H1 (cell line): Measurements from ENCODE around the gene SMIM20. TPM values are rescaled to one million over a fixed set of nuclear protein-coding genes. Genes with fewer than 3 reads are reported as not detected.
A peak's percentile ranks its signal among the peaks of the same experiment; 100 is the strongest.

Experiments
- CTCF ChIA-PET: fragments of 300-600 bp; sonication (Branson Sonifier 250); formaldehyde crosslinking; loops from one replicate; lab custom pipeline; 2021; ENCODE audit not compliant: partially characterized antibody; lab: Charles Lee
- POLR2A ChIA-PET: fragments of 300-600 bp; sonication (Branson Sonifier 250); formaldehyde crosslinking; loops from one replicate; lab custom pipeline; 2021; ENCODE audit warnings: inconsistent platforms; ENCODE audit not compliant: partially characterized antibody; lab: Charles Lee
- DNase-seq, 2 experiments: peaks; one replicate each; pipeline versions ENCODE4 v3.0.0 to v3.0.0-alpha.2; 2010 to 2022; ENCODE audit warnings: low spot score in 2 of 2, low read depth in 1 of 2, mixed read lengths in 1 of 2
- FAIRE-seq: peaks from 2 replicates; lab custom pipeline; 2011; peaks lifted over from hg19 to GRCh38; lab: Jason Lieb, UNC
- H2AFZ ChIP-seq: 2 replicates; pipeline ENCODE4 v1.8.1; 2012; ENCODE audit warnings: low read length, inconsistent platforms
- H2AK5ac ChIP-seq: 2 replicates; pipeline ENCODE4 v1.6.1; 2013; ENCODE audit warnings: low read depth, low read length
- H2BK120ac ChIP-seq: replicated peaks from 2 replicates; pipeline ENCODE3; 2013; ENCODE audit warnings: low read depth, low read length, inconsistent platforms
- H2BK12ac ChIP-seq: 2 replicates; pipeline ENCODE4 v1.6.1; 2013; ENCODE audit warnings: low read depth, low read length
- H2BK15ac ChIP-seq: 2 replicates; pipeline ENCODE4 v1.6.1; 2013; ENCODE audit warnings: low read length
- H2BK20ac ChIP-seq: 2 replicates; pipeline ENCODE4 v1.6.1; 2013; ENCODE audit warnings: low read length
- H2BK5ac ChIP-seq: 2 replicates; pipeline ENCODE4 v1.6.1; 2013; ENCODE audit warnings: low read depth, low read length
- H3K14ac ChIP-seq: 2 replicates; pipeline ENCODE4 v1.6.1; 2013; ENCODE audit warnings: inconsistent platforms; ENCODE audit not compliant: insufficient read length
- H3K18ac ChIP-seq: 2 replicates; pipeline ENCODE4 v1.6.1; 2013; ENCODE audit warnings: low read length; ENCODE audit errors: extremely low read depth
- H3K23ac ChIP-seq: 2 replicates; pipeline ENCODE4 v1.6.1; 2013; ENCODE audit warnings: inconsistent platforms; ENCODE audit not compliant: insufficient read length
- H3K23me2 ChIP-seq: 2 replicates; pipeline ENCODE4 v1.6.1; 2013; ENCODE audit warnings: low read depth, low read length
- H3K27ac ChIP-seq: 2 replicates; pipeline ENCODE4 v1.6.1; 2011; ENCODE audit warnings: low read depth, low read length, inconsistent platforms
- H3K27me3 ChIP-seq, 4 experiments: replicated peaks in 1 of 4; 1 replicate in 1 of 4; 2 replicates in 3 of 4; pipeline versions ENCODE4 v1.6.1 to v1.8.1; 2011 to 2013; ENCODE audit warnings: low read length in 3 of 4, mild to moderate bottlenecking in 3 of 4, inconsistent platforms in 2 of 4, mixed read lengths in 2 of 4, moderate library complexity in 1 of 4; ENCODE audit not compliant: control insufficient read depth in 3 of 4, insufficient read depth in 3 of 4; ENCODE audit errors: extremely low read depth in 1 of 4
- H3K36me3 ChIP-seq, 4 experiments: 2 replicates each; pipeline versions ENCODE4 v1.6.1 to v1.8.1; 2011 to 2013; ENCODE audit warnings: mild to moderate bottlenecking in 4 of 4, low read length in 3 of 4, moderate library complexity in 2 of 4, control low read depth in 1 of 4, inconsistent platforms in 1 of 4; ENCODE audit not compliant: insufficient read depth in 4 of 4, control insufficient read depth in 2 of 4
- H3K4ac ChIP-seq: replicated peaks from 2 replicates; pipeline ENCODE3; 2013; ENCODE audit warnings: low read length, low read depth, mixed read lengths, inconsistent platforms; ENCODE audit not compliant: insufficient read length
- H3K4me1 ChIP-seq, 4 experiments: replicated peaks in 1 of 4; 1 replicate in 1 of 4; 2 replicates in 3 of 4; pipeline versions ENCODE4 v1.6.1 to v1.8.1; 2011 to 2013; ENCODE audit warnings: low read length in 3 of 4, inconsistent platforms in 2 of 4, mixed read lengths in 1 of 4; ENCODE audit not compliant: insufficient read depth in 4 of 4, control insufficient read depth in 3 of 4
- H3K4me2 ChIP-seq, 2 experiments: 2 replicates each; pipeline versions ENCODE4 v1.6.1 to v1.8.1; 2011 to 2013; ENCODE audit warnings: low read depth in 2 of 2, low read length in 2 of 2, control low read depth in 1 of 2, inconsistent platforms in 1 of 2, mild to moderate bottlenecking in 1 of 2; ENCODE audit not compliant: insufficient read depth in 1 of 2
- H3K4me3 ChIP-seq, 4 experiments: fragments of 200-600, 300-600 bp in 1 of 4; sonication (generic), shearing (Covaris generic), sonication (Bioruptor Twin) in 1 of 4; 2 replicates each; pipeline versions ENCODE4 v1.5.1 to v1.8.1; 2011 to 2016; ENCODE audit warnings: low read length in 4 of 4, low read depth in 3 of 4, control low read depth in 2 of 4, inconsistent platforms in 2 of 4, mild to moderate bottlenecking in 2 of 4, mixed read lengths in 1 of 4, moderate library complexity in 1 of 4; ENCODE audit not compliant: insufficient read depth in 2 of 4; ENCODE audit errors: extremely low read depth in 1 of 4
- H3K56ac ChIP-seq: replicated peaks from 2 replicates; pipeline ENCODE3; 2013; ENCODE audit warnings: low read depth, mild to moderate bottlenecking, mixed read lengths, low read length, inconsistent platforms; ENCODE audit not compliant: insufficient read length
- H3K79me1 ChIP-seq: 2 replicates; pipeline ENCODE4 v1.6.1; 2013; ENCODE audit warnings: low read depth, low read length, control low read depth
- H3K79me2 ChIP-seq, 2 experiments: 2 replicates each; pipeline versions ENCODE4 v1.6.1 to v1.8.1; 2012 to 2013; ENCODE audit warnings: low read length in 2 of 2, mild to moderate bottlenecking in 2 of 2, inconsistent platforms in 1 of 2; ENCODE audit not compliant: insufficient read depth in 2 of 2, control insufficient read depth in 1 of 2
- H3K9ac ChIP-seq, 4 experiments: replicated peaks in 1 of 4; 1 replicate in 1 of 4; 2 replicates in 3 of 4; pipeline versions ENCODE4 v1.6.1 to v1.8.1; 2011 to 2013; ENCODE audit warnings: low read depth in 3 of 4, low read length in 3 of 4, control low read depth in 2 of 4, mild to moderate bottlenecking in 2 of 4, moderate library complexity in 2 of 4, inconsistent platforms in 1 of 4; ENCODE audit errors: extremely low read depth in 1 of 4
- H3K9me3 ChIP-seq, 2 experiments: 2 replicates each; pipeline versions ENCODE4 v1.6.1 to v1.8.1; 2012 to 2013; ENCODE audit warnings: mild to moderate bottlenecking in 2 of 2, moderate library complexity in 2 of 2, control low read depth in 1 of 2, inconsistent platforms in 1 of 2, low read depth in 1 of 2, low read length in 1 of 2, mixed read lengths in 1 of 2; ENCODE audit not compliant: insufficient read depth in 2 of 2
- H4K20me1 ChIP-seq, 2 experiments: replicated peaks in 1 of 2; 2 replicates each; pipeline versions ENCODE3 to v1.8.1; 2011 to 2013; ENCODE audit warnings: inconsistent platforms in 2 of 2, low read length in 2 of 2, mild to moderate bottlenecking in 1 of 2; ENCODE audit not compliant: insufficient read depth in 2 of 2, control insufficient read depth in 1 of 2
- H4K5ac ChIP-seq: 2 replicates; pipeline ENCODE4 v1.6.1; 2013; ENCODE audit warnings: low read length, low read depth, mixed read lengths, inconsistent platforms; ENCODE audit not compliant: insufficient read length
- H4K8ac ChIP-seq: 2 replicates; pipeline ENCODE4 v1.8.0; 2013; ENCODE audit warnings: mild to moderate bottlenecking, moderate library complexity, low read length, inconsistent platforms; ENCODE audit not compliant: insufficient read depth; ENCODE audit errors: extremely low read depth
- H4K91ac ChIP-seq: replicated peaks from 2 replicates; pipeline ENCODE3; 2013; ENCODE audit warnings: low read length, mixed read lengths, inconsistent platforms; ENCODE audit not compliant: insufficient read length
- JUN ChIP-seq: IDR thresholded peaks from 2 replicates; pipeline ENCODE4 v1.6.1; 2011; ENCODE audit warnings: low read depth, mild to moderate bottlenecking, improper control_type of control experiment, low read length
- KDM1A ChIP-seq: fragments of 200-600, 300-600 bp; sonication (generic); IDR thresholded peaks from 2 replicates; pipeline ENCODE4 v1.7.1; 2016; ENCODE audit warnings: mild to moderate bottlenecking, low read length, borderline replicate concordance
- WGBS, 2 experiments: shearing (Covaris generic) in 1 of 2; methylation state at CpG; one replicate each; pipeline versions ENCODE4 v1.1.6 to v1.1.7; 2013 to 2015; ENCODE audit warnings: low lambda C conversion rate in 2 of 2, mixed read lengths in 2 of 2, inconsistent platforms in 1 of 2, low coverage in 1 of 2, missing lambda C conversion rate in 1 of 2; ENCODE audit not compliant: insufficient replicate concordance in 2 of 2, insufficient coverage in 1 of 2, insufficient read length in 1 of 2; ENCODE audit errors: extremely low coverage in 1 of 2, missing lambda C conversion rate in 1 of 2; 5-methylcytosine and 5-hydroxymethylcytosine counted together
- polyA plus RNA-seq, 7 experiments: library from polyadenylated mRNA; depleted of rRNA in 3 of 7; stranded (reverse) in 5 of 7; unstranded in 2 of 7; fragments of >200 nt in 5 of 7; fragments of 200-250 nt in 2 of 7; gene quantifications; 1 replicate in 5 of 7; 2 replicates in 1 of 7; 4 replicates in 1 of 7; pipeline versions ENCODE4 v1.2.1 to v1.2.3, GENCODE V29; 2011 to 2013; ENCODE audit warnings: missing spikeins in 2 of 7, mixed read lengths in 2 of 7
- total RNA-seq: library from RNA; stranded (reverse); fragmentation: NEBNext Ultra II Directional; extraction: Animal tissue kit (Norgen Biotek cat#: 25700); gene quantifications from 2 replicates; pipeline ENCODE4 v1.2.1, GENCODE V29; 2021

The SMIM20 gene
- total and polyA plus RNA-seq, 2 of the 8 experiments (the other 6 are each of a cell fraction or from before 2014, with no cell fraction given), result 21.9 to 36.9 TPM

DNA sequence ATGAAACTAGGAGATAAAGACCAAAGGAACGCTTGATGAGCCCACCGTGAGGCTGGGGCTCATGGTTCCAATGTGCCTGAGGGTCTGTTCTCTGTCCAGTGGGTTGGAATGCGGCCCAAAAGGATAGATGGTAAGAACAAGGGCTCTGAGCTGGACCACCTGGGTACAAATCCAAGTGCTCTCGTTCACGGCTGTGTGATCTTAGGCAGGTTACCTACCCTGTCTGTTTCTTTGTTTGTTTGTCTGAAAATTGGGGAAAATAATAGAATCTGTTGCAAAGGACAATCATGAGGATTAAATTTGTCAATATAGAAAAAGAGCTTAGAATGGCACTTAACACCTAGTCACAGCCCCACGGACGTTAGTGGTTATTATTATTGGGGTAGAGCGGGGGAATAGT lies 36.0 kb downstream of the SMIM20 start:
- Histone ChIP-seq H4K91ac (no peak overlapping the region), H3K9ac (no peak overlapping the region), H4K8ac (no peak overlapping the region), H3K36me3 (no peaks in the 10 kb centered on the region), H3K23me2 (no peaks in the 10 kb centered on the region), H3K4me1 (peaks cover 0 to 16% (median 11%) of the 10 kb centered on the region in 4 experiments; a peak in 6 of 7 replicates), H3K4me2 (no peak overlapping the region; a peak in 1 of 4 replicates), H4K5ac (no peak overlapping the region), H3K9me3 (no peaks in the 10 kb centered on the region), H2BK120ac (no peak overlapping the region), H3K27me3 (peaks cover 0 to under 1% (median 0%) of the 10 kb centered on the region in 4 experiments; a peak in 1 of 7 replicates), H3K23ac (no peak overlapping the region), H3K79me1 (no peaks in the 10 kb centered on the region), H2BK12ac (no peak overlapping the region), H2BK5ac (no peak overlapping the region), H3K79me2 (no peaks in the 10 kb centered on the region), H3K27ac (no peak overlapping the region), H3K56ac (no peak overlapping the region), H2AK5ac (no peak overlapping the region), H4K20me1 (no peaks in the 10 kb centered on the region), H3K4ac (no peak overlapping the region), H3K4me3 (no peak overlapping the region), H3K18ac (no peak overlapping the region), H3K14ac (no peak overlapping the region), H2AFZ (no peak overlapping the region), H2BK15ac (peak overlapping the region; percentile 47; the same call in 1 of the 2 replicates), H2BK20ac (no peak overlapping the region)
- FAIRE-seq (no peak), DNase-seq (no peak)
- WGBS, 2 experiments, result 86% methylated on average over 8 of the region's 8 CpGs; no CpG with 5 or more reads in 1 of the 2 experiments
- ChIA-PET POLR2A (no interaction called here), CTCF (interaction anchor here (1.0 to 1.4 kb wide), 4 partner anchors 31 to 361 kb away, joined by 3 to 5 read pairs (median 3); no protein-coding TSS in a partner anchor)
- TF ChIP-seq KDM1A (peak; percentile 78), JUN (no peak)
